K562 (cell line): Measurements from ENCODE around the gene MRPS15. TPM values are rescaled to one million over a fixed set of nuclear protein-coding genes. Genes with fewer than 3 reads are reported as not detected.

ENCODE experiments used
- ASH1L ChIP-seq: fragments of 450-650 bp; IDR thresholded peaks from 2 replicates; pipeline ENCODE4 v1.6.1; 2018; ENCODE audit warnings: borderline replicate concordance, mild to moderate bottlenecking, low read depth; ENCODE audit not compliant: partially characterized antibody
- E2F8 ChIP-seq: fragments of 450-650 bp; IDR thresholded peaks from 2 replicates; pipeline ENCODE4 v1.7.1; 2018; ENCODE audit warnings: mild to moderate bottlenecking, low read depth; ENCODE audit not compliant: partially characterized antibody
- ETV5 ChIP-seq: sonication (generic); formaldehyde crosslinking; IDR thresholded peaks from 2 replicates; pipeline ENCODE4 v1.4.0; 2020; ENCODE audit warnings: low read depth, mild to moderate bottlenecking, missing genetic modification reagents
- HDAC6 ChIP-seq: IDR thresholded peaks from 2 replicates; pipeline ENCODE4 v1.6.1; 2012; ENCODE audit warnings: low read depth, mild to moderate bottlenecking, control low read depth, inconsistent platforms, low read length, moderate library complexity
- MAFF ChIP-seq: IDR thresholded peaks from 2 replicates; pipeline ENCODE4 v1.6.1; 2012; ENCODE audit warnings: low read length, improper control_type of control experiment
- MGA ChIP-seq: fragments of 450-650 bp; IDR thresholded peaks from 2 replicates; pipeline ENCODE4 v1.6.1; 2016; ENCODE audit warnings: mild to moderate bottlenecking, moderate library complexity
- NCOA1 ChIP-seq: fragments of 450-650 bp; IDR thresholded peaks from 2 replicates; pipeline ENCODE4 v1.6.1; 2016; ENCODE audit warnings: low read depth
- PTBP1 ChIP-seq: fragments of 200-400 bp; formaldehyde crosslinking; IDR thresholded peaks from 2 replicates; pipeline ENCODE4 v1.6.1; 2017; ENCODE audit warnings: low read depth, low read length
- STAT5A ChIP-seq: IDR thresholded peaks from 2 replicates; pipeline ENCODE4 v1.6.1; 2012; ENCODE audit warnings: low read length, inconsistent platforms, borderline replicate concordance
- TAF7 ChIP-seq: fragments of 450-650 bp; IDR thresholded peaks from 2 replicates; pipeline ENCODE4 v1.6.1; 2016; ENCODE audit warnings: missing genetic modification characterization, missing compliant biosample characterization
- ZBTB43 ChIP-seq: sonication (generic); formaldehyde crosslinking; IDR thresholded peaks from 2 replicates; pipeline ENCODE4 v1.8.0; 2023; ENCODE audit warnings: mild to moderate bottlenecking, missing genetic modification reagents
- ZNF217 ChIP-seq: sonication (generic); formaldehyde crosslinking; IDR thresholded peaks from 2 replicates; pipeline ENCODE4 v1.8.0; 2022; ENCODE audit warnings: mild to moderate bottlenecking, missing genetic modification reagents
- ZNF57 ChIP-seq: fragments of 450-650 bp; formaldehyde crosslinking; IDR thresholded peaks from 2 replicates; pipeline ENCODE4 v1.4.0; 2020; ENCODE audit warnings: mild to moderate bottlenecking, moderate library complexity
- ZNF707 ChIP-seq: fragments of 250-450 bp; sonication (Bioruptor Pico); conservative IDR thresholded peaks from 2 replicates; pipeline ENCODE4 v1.8.0; 2022; ENCODE audit warnings: inconsistent platforms, mild to moderate bottlenecking, moderate library complexity
- polyA plus RNA-seq, 8 experiments: library from polyadenylated mRNA; depleted of rRNA in 4 of 8; stranded (reverse) in 5 of 8; unstranded in 3 of 8; fragments of >200 nt; fragmentation: Nextera tagmentation in 2 of 8; fragmentation: Illumina TruSeq in 1 of 8; extraction: Ambion mirVana in 2 of 8; extraction: Trizol in 1 of 8; gene quantifications; 2 replicates each; pipeline versions ENCODE4 v1.2.1 to v1.2.3, GENCODE V29; 2011 to 2014; ENCODE audit warnings: inconsistent platforms in 1 of 8, missing spikeins in 1 of 8
- total RNA-seq, 7 experiments: library from RNA; depleted of rRNA in 6 of 7; stranded (reverse); fragments of >200 nt in 6 of 7; fragmentation: Illumina TruSeq in 2 of 7; extraction: Trizol in 2 of 7; gene quantifications; 2 replicates each; pipeline versions ENCODE4 v1.2.1 to v1.2.3, GENCODE V29; 2011 to 2021; ENCODE audit warnings: low replicate concordance in 1 of 7

The MRPS15 gene
- total and polyA plus RNA-seq, 9 of the 15 experiments (the other 6 are each of a cell fraction or from before 2014, with no cell fraction given), result 62.9 to 286 (median 149) TPM

- TF ChIP-seq PTBP1 (no peak), ZNF57 (CRISPR knock-in tag) (no peak), E2F8 (no peak), HDAC6 (no peak), NCOA1 (no peak), ZBTB43 (CRISPR knock-in tag) (no peak), STAT5A (peak; percentile 48; the same call in 1 of the 2 replicates), ZNF217 (no peak), ASH1L (no peak), ETV5 (CRISPR knock-in tag) (0 out of 2 replicates have a peak, but pooled peaks have one; percentile 66), MAFF (no peak), TAF7 (no peak), ZNF707 (no peak), MGA (no peak)
Observed at GRCh38 chr1:36492491-36492890, 28.3 kb upstream of the MRPS15 start (continued).
